GM06990 (cell line): ENCODE results near the gene TEK.
"Not testable (repeated sequence)": the region's sequence is repeated elsewhere in the genome, so short reads cannot be mapped to it uniquely, and the experiment has no call there.

Source experiments
- DNase-seq: peaks from one replicate; pipeline ENCODE4 v3.0.0-alpha.2; 2011; ENCODE audit not compliant: insufficient read length; ENCODE audit errors: extremely low read depth
- H3K27me3 ChIP-seq: replicated peaks from 2 replicates; pipeline ENCODE4 v1.6.0; 2011; ENCODE audit warnings: low read length; ENCODE audit not compliant: control insufficient read depth, insufficient read depth
- H3K36me3 ChIP-seq: 2 replicates; pipeline ENCODE4 v1.5.1; 2011; ENCODE audit warnings: low read length; ENCODE audit not compliant: control insufficient read depth, insufficient read depth
- H3K4me3 ChIP-seq: replicated peaks from 2 replicates; pipeline ENCODE4 v1.5.1; 2011; ENCODE audit warnings: low read depth, mild to moderate bottlenecking, control low read depth, low read length
- CTCF ChIP-seq: IDR thresholded peaks from 2 replicates; pipeline ENCODE4 v1.5.1; 2011; ENCODE audit warnings: low read length, control low read depth, mild to moderate bottlenecking, inconsistent platforms; ENCODE audit not compliant: insufficient read depth, poor library complexity, severe bottlenecking

The TEK gene

GRCh38 chr9:27090711-27091110, 18.3 kb upstream of the TEK start:
- no peak for DNase-seq
- no peaks in the 10 kb centered on the region for H3K27me3 ChIP-seq

DNA sequence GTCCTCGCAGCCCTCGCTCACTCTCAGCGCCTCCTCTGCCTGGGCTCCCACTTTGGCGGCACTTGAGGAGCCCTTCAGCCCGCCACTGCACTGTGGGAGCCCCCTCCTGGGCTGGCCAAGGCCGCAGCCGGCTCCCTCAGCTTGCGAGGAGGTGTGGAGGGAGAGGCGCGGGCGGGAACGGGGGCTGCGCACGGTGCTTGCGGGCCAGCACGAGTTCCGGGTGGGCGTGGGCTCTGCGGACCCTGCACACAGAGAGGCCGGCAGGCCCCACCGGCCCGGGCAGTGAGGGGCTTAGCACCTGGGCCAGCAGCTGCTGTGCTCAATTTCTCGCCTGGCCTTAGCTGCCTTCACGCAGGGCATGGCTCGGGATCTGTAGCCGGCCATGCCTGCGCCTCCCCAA, 16.5 kb upstream of the TEK start:
- H3K27me3 ChIP-seq, H3K4me3 ChIP-seq, H3K36me3 ChIP-seq: not testable (repeated sequence)
- DNase-seq = peak; percentile 1

More at GRCh38 chr9:27090711-27091110, 18.3 kb upstream of the TEK start:
- no peak overlapping the region for H3K4me3 ChIP-seq
- H3K36me3 ChIP-seq = no peaks in the 10 kb centered on the region
- TF ChIP-seq CTCF = no peak

GRCh38 chr9:27093384-27094067, 15.5 kb upstream of the TEK start:
- H3K27me3 ChIP-seq, H3K4me3 ChIP-seq, DNase-seq, H3K36me3 ChIP-seq: not testable (repeated sequence)

- no peak for DNase-seq
- no peak for TF ChIP-seq CTCF
- no peaks in the 10 kb centered on the region for H3K27me3 ChIP-seq
- no peak overlapping the region for H3K4me3 ChIP-seq
- H3K36me3 ChIP-seq = no peaks in the 10 kb centered on the region
Observed at GRCh38 chr9:27094640-27095298, 14.3 kb upstream of the TEK start.

- H3K27me3 ChIP-seq = no peaks in the 10 kb centered on the region
- H3K4me3 ChIP-seq = no peak overlapping the region
- TF ChIP-seq CTCF = no peak
- no peak for DNase-seq
- H3K36me3 ChIP-seq = no peaks in the 10 kb centered on the region
Observed at GRCh38 chr9:27107241-27107640, 1.8 kb upstream of the TEK start.

DNA sequence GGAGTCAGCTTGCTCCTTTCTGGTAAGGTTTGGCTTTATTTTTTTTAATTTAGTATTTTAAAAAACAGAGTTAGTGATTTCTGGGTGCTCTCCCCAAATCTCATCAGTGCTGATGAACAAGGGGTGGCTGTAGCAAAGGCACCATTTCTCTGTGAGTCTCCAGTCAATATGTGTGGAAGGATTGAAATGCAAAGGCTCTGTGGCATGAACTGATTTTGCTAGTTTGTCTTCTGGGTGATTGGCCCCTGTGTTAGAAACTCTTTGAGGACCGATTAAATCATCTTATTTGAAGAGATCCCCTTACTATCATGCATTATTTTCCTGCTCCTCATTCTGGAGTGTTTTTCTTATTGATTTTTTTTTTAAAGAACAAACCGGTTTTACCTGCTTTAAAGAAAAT, 596 bp downstream of the TEK start:
- Histone ChIP-seq H3K27me3 (no peaks in the 10 kb centered on the region), H3K4me3 (no peak overlapping the region), H3K36me3 (no peaks in the 10 kb centered on the region)
- no peak for TF ChIP-seq CTCF
- no peak for DNase-seq
